Gastrocnemius medialis (tissue), 4 donors: Measurements from ENCODE around the gene TLX3. TPM values are rescaled to one million over a fixed set of nuclear protein-coding genes. Genes with fewer than 3 reads are reported as not detected.
A peak's percentile ranks its signal among the peaks of the same experiment; 100 is the strongest.

Experiments
- ATAC-seq, 2 donors: fragments of 150-250 bp; one replicate each; pipeline ENCODE4 v1.9.1; 2016
- DNase-seq, 2 donors: peaks; one replicate each; pipeline ENCODE4 v3.0.0-alpha.2; 2019
- H3K27ac ChIP-seq, 4 donors: fragments of 200-600 bp; sonication (generic); 1 replicate in 1 of 4; 2 replicates in 3 of 4; pipeline ENCODE4 v1.5.1; 2016 to 2018; ENCODE audit warnings: mild to moderate bottlenecking in 2 of 4, moderate library complexity in 1 of 4
- H3K27me3 ChIP-seq, 3 donors: fragments of 200-600 bp; sonication (generic) in 2 of 3; 1 replicate in 1 of 3; 2 replicates in 2 of 3; pipeline versions ENCODE4 v1.5.1 to v1.6.0; 2016 to 2019; ENCODE audit warnings: mild to moderate bottlenecking in 1 of 3, moderate library complexity in 1 of 3
- H3K36me3 ChIP-seq, 2 donors: fragments of 200-600 bp; sonication (generic) in 1 of 2; one replicate each; pipeline ENCODE4 v1.5.1; 2017 to 2018
- H3K4me1 ChIP-seq, 2 donors: fragments of 200-600 bp; sonication (generic) in 1 of 2; one replicate each; pipeline ENCODE4 v1.5.1; 2016 to 2017; ENCODE audit warnings: mild to moderate bottlenecking in 2 of 2
- H3K4me3 ChIP-seq, 4 donors: fragments of 200-600 bp; sonication (generic) in 3 of 4; 1 replicate in 1 of 4; 2 replicates in 3 of 4; pipeline ENCODE4 v1.5.1; 2016 to 2019; ENCODE audit warnings: mild to moderate bottlenecking in 2 of 4
- H3K9me3 ChIP-seq, 3 donors: fragments of 200-600 bp; sonication (generic) in 2 of 3; 1 replicate in 1 of 3; 2 replicates in 2 of 3; pipeline ENCODE4 v1.5.1; 2016 to 2019
- POLR2A ChIP-seq, 2 donors: fragments of 450-650 bp; IDR thresholded peaks; one replicate each; pipeline ENCODE4 v1.6.1; 2017; ENCODE audit warnings: antibody characterized with exemption in 2 of 2, mild to moderate bottlenecking in 2 of 2, moderate library complexity in 2 of 2
- in situ Hi-C, 4 donors: fragments of 200-750 bp; cut with MboI; loops; one replicate each; pipeline versions ENCODE4 v1.15.0 to v1.8.0; 2017; ENCODE audit warnings: low sequenced_read_pairs in 4 of 4
- intact Hi-C: fragments of 100-400 bp; cut with DNase I; formaldehyde crosslinking; loops from one replicate; pipeline ENCODE4 v1.15.1; 2023; ENCODE audit warnings: low total_unique reads
- total RNA-seq, 4 donors: library from RNA; depleted of rRNA; stranded (reverse); fragments of >200 nt; gene quantifications; one replicate each; pipeline versions ENCODE4 v1.1.0 to v1.2.3, GENCODE V29; 2016
- TF ChIP-seq, protein P1 (sequence below), 5 experiments: fragments of 450-650 bp in 3 of 5; fragments of 200-600 bp in 2 of 5; sonication (generic) in 2 of 5; IDR thresholded peaks in 4 of 5; conservative IDR thresholded peaks in 1 of 5; 1 replicate in 4 of 5; 2 replicates in 1 of 5; pipeline ENCODE4 v1.5.1; 2016 to 2019; ENCODE audit warnings: antibody characterized with exemption in 5 of 5, mild to moderate bottlenecking in 3 of 5, moderate library complexity in 3 of 5

The TLX3 gene
- total RNA-seq, 4 donors from 2014 or later: not detected

DNA sequence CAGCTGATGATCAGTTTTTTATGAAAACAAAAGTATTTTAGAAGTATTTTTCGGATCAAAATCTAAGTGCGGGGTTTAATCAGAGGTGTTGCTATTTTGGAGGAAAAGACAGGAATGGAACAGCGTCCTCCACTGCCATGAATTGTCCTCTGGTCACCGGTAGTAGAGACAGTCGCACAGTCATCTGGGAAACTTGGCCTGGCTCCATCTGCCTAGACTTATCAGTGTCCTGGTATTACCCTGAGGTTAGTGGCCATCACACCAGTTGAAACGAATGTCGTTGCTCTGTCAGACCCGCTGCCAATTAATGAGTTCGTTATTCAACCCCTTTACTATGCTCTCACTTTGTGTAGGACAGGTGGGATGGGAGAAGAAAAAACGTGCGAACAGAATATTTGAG, 8.2 kb downstream of the TLX3 start:
- Histone ChIP-seq H3K27me3 (peaks cover 74 to 94% (median 81%) of the 10 kb centered on the region in 3 donors), H3K4me1 (peaks cover 24% of the 10 kb centered on the region in 2 donors), H3K4me3 (peak overlapping the region in 1 of 4 donors; percentile 39), H3K36me3 (no peaks in the 10 kb centered on the region), H3K9me3 (no peaks in the 10 kb centered on the region), H3K27ac (no peak overlapping the region)
- in situ Hi-C loops: no loop called here
- TF ChIP-seq, protein P1, sequence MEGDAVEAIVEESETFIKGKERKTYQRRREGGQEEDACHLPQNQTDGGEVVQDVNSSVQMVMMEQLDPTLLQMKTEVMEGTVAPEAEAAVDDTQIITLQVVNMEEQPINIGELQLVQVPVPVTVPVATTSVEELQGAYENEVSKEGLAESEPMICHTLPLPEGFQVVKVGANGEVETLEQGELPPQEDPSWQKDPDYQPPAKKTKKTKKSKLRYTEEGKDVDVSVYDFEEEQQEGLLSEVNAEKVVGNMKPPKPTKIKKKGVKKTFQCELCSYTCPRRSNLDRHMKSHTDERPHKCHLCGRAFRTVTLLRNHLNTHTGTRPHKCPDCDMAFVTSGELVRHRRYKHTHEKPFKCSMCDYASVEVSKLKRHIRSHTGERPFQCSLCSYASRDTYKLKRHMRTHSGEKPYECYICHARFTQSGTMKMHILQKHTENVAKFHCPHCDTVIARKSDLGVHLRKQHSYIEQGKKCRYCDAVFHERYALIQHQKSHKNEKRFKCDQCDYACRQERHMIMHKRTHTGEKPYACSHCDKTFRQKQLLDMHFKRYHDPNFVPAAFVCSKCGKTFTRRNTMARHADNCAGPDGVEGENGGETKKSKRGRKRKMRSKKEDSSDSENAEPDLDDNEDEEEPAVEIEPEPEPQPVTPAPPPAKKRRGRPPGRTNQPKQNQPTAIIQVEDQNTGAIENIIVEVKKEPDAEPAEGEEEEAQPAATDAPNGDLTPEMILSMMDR (IDR thresholded peaks at IDR 0.05 in 4 of 5, conservative IDR thresholded peaks at IDR 0.05 in 1 of 5): no peak
- no peak for TF ChIP-seq POLR2A (IDR thresholded peaks at IDR 0.05)
- ATAC-seq (no peak), DNase-seq (no peak)
- intact Hi-C loops: no loop called here

DNA sequence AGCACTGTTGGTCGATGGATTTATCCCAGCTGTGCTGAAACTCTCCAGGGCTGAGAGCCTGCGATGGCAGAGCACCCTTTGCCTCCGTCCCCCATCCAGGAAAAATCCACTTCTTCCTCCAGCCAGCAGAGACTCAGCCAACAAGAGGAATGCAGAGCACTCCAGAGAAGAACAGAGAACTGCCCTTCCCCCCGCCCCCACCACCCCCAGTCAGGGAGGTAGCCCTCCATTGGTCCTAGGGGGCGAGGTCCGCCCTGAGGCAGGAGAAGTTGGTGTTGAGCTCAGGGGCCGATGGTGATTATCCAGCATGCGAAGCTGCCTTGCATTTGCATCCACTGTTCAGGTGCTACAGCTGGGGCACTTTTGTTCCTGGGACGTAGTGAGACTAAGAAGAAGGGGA, 9.0 kb downstream of the TLX3 start:
- Histone ChIP-seq H3K4me1 (peaks cover 17 to 18% of the 10 kb centered on the region in 2 donors), H3K36me3 (no peaks in the 10 kb centered on the region), H3K4me3 (no peak overlapping the region), H3K27ac (no peak overlapping the region), H3K27me3 (peaks cover 74 to 89% (median 80%) of the 10 kb centered on the region in 3 donors), H3K9me3 (no peaks in the 10 kb centered on the region)
- in situ Hi-C loops: no loop called here
- intact Hi-C loops: no loop called here
- DNase-seq (no peak), ATAC-seq (no peak)
- TF ChIP-seq POLR2A (IDR thresholded peaks at IDR 0.05): no peak
- TF ChIP-seq, protein P1 (IDR thresholded peaks at IDR 0.05 in 4 of 5, conservative IDR thresholded peaks at IDR 0.05 in 1 of 5): no peak

DNA sequence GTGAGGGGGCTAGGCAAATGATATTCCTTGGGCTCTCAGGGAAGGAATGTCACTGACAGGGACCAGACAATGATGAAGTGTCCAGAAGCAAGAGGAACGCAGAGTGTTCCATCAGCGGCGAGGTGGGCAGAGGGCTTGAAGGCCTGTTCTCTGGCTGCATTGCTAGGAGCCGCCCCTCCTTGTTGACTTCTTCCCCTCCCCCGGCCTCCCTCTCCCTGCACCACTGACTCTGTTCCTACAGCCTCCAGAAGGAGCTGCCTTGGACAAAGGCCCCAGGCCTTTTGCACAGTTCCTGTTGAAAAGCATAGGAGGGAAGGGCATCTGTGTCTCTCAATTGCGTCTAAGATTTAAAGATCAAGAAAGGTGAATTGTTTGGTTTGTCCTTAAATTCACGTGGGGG, 12.4 kb downstream of the TLX3 start:
- no peak for TF ChIP-seq POLR2A (IDR thresholded peaks at IDR 0.05)
- TF ChIP-seq, protein P1 (IDR thresholded peaks at IDR 0.05 in 4 of 5, conservative IDR thresholded peaks at IDR 0.05 in 1 of 5): no peak
- Histone ChIP-seq H3K9me3 (no peaks in the 10 kb centered on the region), H3K4me1 (peaks cover 5% of the 10 kb centered on the region in 2 donors), H3K36me3 (no peaks in the 10 kb centered on the region), H3K4me3 (no peak overlapping the region), H3K27ac (no peak overlapping the region), H3K27me3 (peaks cover 63 to 80% (median 73%) of the 10 kb centered on the region in 3 donors)
- intact Hi-C loops (no loop called here), in situ Hi-C loops (no loop called here)
- no peak for ATAC-seq
- no peak for DNase-seq

DNA sequence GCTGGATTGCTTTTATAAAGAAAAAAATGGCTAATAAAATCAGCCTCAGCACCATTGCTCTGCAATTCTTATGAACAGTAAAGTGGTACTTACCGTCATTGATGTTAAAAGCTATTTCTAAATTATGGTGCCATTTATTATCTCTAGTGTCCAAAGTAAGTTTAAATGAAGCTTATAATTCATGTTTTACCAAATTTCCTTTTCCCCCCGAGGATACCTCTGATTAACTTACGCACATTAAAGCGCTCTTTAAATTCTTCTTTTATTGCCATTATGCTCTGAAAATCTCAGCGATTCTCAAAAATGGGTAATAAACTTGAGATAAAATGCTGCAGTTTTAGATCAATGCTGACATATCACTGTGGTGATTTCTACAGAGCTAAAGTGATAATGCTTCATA, 13.5 kb downstream of the TLX3 start:
- intact Hi-C loops: no loop called here
- ATAC-seq (no peak), DNase-seq (no peak)
- Histone ChIP-seq H3K36me3 (no peaks in the 10 kb centered on the region), H3K4me1 (no peaks in the 10 kb centered on the region), H3K4me3 (no peak overlapping the region), H3K27me3 (peaks cover 52 to 76% (median 62%) of the 10 kb centered on the region in 3 donors), H3K27ac (no peak overlapping the region), H3K9me3 (no peaks in the 10 kb centered on the region)
- in situ Hi-C loops: no loop called here
- TF ChIP-seq, protein P1 (IDR thresholded peaks at IDR 0.05 in 4 of 5, conservative IDR thresholded peaks at IDR 0.05 in 1 of 5): no peak
- no peak for TF ChIP-seq POLR2A (IDR thresholded peaks at IDR 0.05)

DNA sequence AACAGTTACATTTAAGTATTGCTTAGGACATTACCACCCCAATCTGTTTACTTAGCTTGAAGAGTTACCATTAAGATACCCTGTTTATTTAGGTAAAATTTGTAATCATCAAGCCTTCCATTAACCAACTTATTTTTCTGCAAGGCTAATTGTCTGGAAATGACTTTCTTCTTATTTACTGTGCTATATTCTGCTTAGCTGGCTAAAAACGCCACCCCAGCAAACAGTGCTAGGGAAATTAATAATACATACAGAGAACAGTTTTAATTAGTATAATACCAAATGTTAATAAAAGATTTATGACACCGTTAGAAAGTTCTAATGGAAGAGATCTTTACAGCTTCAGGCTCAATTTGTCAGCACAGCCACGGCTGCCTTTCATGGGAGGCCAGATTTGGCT, 14.0 kb downstream of the TLX3 start:
- no peak for TF ChIP-seq POLR2A (IDR thresholded peaks at IDR 0.05)
- TF ChIP-seq, protein P1 (IDR thresholded peaks at IDR 0.05 in 4 of 5, conservative IDR thresholded peaks at IDR 0.05 in 1 of 5): no peak
- Histone ChIP-seq H3K27ac (no peak overlapping the region), H3K9me3 (no peaks in the 10 kb centered on the region), H3K36me3 (no peaks in the 10 kb centered on the region), H3K4me1 (no peaks in the 10 kb centered on the region), H3K27me3 (peaks cover 50 to 71% (median 58%) of the 10 kb centered on the region in 3 donors), H3K4me3 (no peak overlapping the region)
- intact Hi-C loops: no loop called here
- in situ Hi-C loops: no loop called here
- DNase-seq (no peak), ATAC-seq (no peak)
